ENCODE data around the gene MAGI1. TPM values are rescaled to one million over a fixed set of nuclear protein-coding genes. Genes with fewer than 3 reads are reported as not detected.

Gene MAGI1
- polyA plus RNA-seq, 3 donors, result not detected

DNA sequence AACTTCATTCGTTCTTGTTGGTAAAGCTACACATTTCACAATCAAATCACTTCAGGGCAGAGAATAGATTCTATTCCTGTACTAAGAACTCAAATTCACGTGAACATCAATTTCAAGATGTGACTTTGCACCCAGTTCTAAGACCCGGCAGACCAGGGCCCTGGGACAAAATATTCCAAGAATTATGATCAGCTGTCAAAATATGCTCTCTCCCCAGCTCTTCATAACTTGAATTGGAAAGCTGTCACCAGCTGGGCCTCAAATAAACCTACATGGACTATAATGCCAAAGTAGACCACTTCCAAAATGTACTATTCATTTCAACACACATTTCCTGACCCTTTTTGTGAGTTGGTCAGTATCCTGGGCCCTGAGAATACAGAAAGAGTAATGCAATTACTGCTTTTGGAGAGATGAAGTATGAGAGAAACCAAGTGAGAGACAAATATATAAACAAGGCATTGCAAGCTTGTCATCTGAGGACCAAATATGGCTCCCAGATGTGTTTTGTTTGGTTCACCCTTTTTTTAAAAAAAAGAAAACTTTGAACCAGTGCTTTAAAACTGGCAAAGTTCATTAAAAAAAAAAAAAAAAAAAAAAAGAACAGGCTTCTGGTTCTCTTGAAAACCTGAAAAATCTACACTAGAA is 14.9 kb downstream of the MAGI1 start:
- no peaks in the 10 kb centered on the region for H3K4me1 Mint-ChIP-seq
- H3K79me2 ChIP-seq (ENCODE audit: insufficient read depth, low read length), result no peaks in the 10 kb centered on the region

DNA sequence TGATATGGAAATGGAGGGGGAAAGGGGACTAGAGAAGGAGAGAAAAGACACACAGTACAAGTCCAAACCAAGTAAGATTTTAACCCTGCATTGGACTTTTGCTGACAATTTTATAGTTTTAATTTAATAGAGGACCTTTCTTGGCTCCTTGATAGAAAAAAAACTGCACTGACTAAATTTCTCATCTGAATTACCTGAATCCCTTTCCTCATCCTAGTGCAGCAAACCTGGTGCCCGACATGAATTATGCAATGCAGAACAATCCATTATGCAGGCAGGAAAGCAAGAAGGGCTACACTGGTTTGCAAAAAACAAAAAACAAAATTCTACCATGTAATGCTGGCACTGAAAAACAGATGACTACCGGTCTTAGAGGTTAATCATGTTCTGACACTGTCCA is 15.5 kb downstream of the MAGI1 start:
- Histone ChIP-seq H3K79me2 (ENCODE audit: insufficient read depth, low read length) (no peaks in the 10 kb centered on the region), H3K9me3 (replicated peaks in 1 of 2; ENCODE audit: control insufficient read depth in 1 of 2, insufficient read depth in 1 of 2, low read length in 2 of 2) (no peaks in the 10 kb centered on the region), H2AFZ (ENCODE audit: insufficient read depth, low read depth, low read length, poor library complexity, severe bottlenecking) (no peak overlapping the region), H4K20me1 (ENCODE audit: insufficient read depth, low read length) (no peaks in the 10 kb centered on the region), H3K27me3 (ENCODE audit: control insufficient read depth in 2 of 2, insufficient read depth in 2 of 2, low read length in 2 of 2) (no peaks in the 10 kb centered on the region), H3K36me3 (replicated peaks in 1 of 2; ENCODE audit: control insufficient read depth in 1 of 2, insufficient read depth in 2 of 2, low read length in 2 of 2) (no peaks in the 10 kb centered on the region), H3K4me1 (ENCODE audit: control insufficient read depth in 1 of 2, insufficient read depth in 2 of 2, low read length in 2 of 2) (no peaks in the 10 kb centered on the region), H3K27ac (ENCODE audit: low read depth in 1 of 2, low read length in 2 of 2) (no peak overlapping the region), H3K4me2 (replicated peaks; ENCODE audit: extremely low read depth, low read length, poor library complexity, severe bottlenecking) (no peak overlapping the region), H3K4me3 (replicated peaks in 1 of 3; ENCODE audit: low read depth in 2 of 3, low read length in 3 of 3) (no peak overlapping the region), H3K9ac (ENCODE audit: insufficient read depth, low read length, poor library complexity, severe bottlenecking) (no peak overlapping the region)
- TF ChIP-seq, protein P1, sequence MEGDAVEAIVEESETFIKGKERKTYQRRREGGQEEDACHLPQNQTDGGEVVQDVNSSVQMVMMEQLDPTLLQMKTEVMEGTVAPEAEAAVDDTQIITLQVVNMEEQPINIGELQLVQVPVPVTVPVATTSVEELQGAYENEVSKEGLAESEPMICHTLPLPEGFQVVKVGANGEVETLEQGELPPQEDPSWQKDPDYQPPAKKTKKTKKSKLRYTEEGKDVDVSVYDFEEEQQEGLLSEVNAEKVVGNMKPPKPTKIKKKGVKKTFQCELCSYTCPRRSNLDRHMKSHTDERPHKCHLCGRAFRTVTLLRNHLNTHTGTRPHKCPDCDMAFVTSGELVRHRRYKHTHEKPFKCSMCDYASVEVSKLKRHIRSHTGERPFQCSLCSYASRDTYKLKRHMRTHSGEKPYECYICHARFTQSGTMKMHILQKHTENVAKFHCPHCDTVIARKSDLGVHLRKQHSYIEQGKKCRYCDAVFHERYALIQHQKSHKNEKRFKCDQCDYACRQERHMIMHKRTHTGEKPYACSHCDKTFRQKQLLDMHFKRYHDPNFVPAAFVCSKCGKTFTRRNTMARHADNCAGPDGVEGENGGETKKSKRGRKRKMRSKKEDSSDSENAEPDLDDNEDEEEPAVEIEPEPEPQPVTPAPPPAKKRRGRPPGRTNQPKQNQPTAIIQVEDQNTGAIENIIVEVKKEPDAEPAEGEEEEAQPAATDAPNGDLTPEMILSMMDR (IDR thresholded peaks at IDR 0.05), result no peak
- H3K4me3 Mint-ChIP-seq, result no peak overlapping the region
- no peak for DNase-seq
- H3K9me3 Mint-ChIP-seq, result peaks cover 0 to 2% (median 0%) of the 10 kb centered on the region in 7 donors
- peaks cover 0 to 3% (median 0%) of the 10 kb centered on the region in 3 donors for H3K27me3 Mint-ChIP-seq (ENCODE audit: low read depth in 3 of 3)
- H3K4me1 Mint-ChIP-seq, result no peaks in the 10 kb centered on the region
- H3K36me3 Mint-ChIP-seq, result no peaks in the 10 kb centered on the region
- WGBS (ENCODE audit: insufficient coverage), result no CpG with 5 or more reads among the region's 2 CpGs
- intact Hi-C loops (cut with micrococcal nuclease), result no loop called here
- no peak overlapping the region for H3K27ac Mint-ChIP-seq

More for the DNA sequence above, 14.9 kb downstream of the MAGI1 start:
- intact Hi-C loops (cut with micrococcal nuclease), result no loop called here
- H3K4me3 Mint-ChIP-seq, result no peak overlapping the region
- no peak overlapping the region for H3K27ac ChIP-seq (ENCODE audit: low read depth in 1 of 2, low read length in 2 of 2)
- no peaks in the 10 kb centered on the region for H3K4me1 ChIP-seq (ENCODE audit: control insufficient read depth in 1 of 2, insufficient read depth in 2 of 2, low read length in 2 of 2)
- H2AFZ ChIP-seq (ENCODE audit: insufficient read depth, low read depth, low read length, poor library complexity, severe bottlenecking), result no peak overlapping the region
- no peak overlapping the region for H3K4me3 ChIP-seq (replicated peaks in 1 of 3; ENCODE audit: low read depth in 2 of 3, low read length in 3 of 3)
- WGBS (ENCODE audit: insufficient coverage), result 84% methylated on average over 3 of the region's 3 CpGs
- H3K4me2 ChIP-seq (replicated peaks; ENCODE audit: extremely low read depth, low read length, poor library complexity, severe bottlenecking), result no peak overlapping the region
- no peak overlapping the region for H3K9ac ChIP-seq (ENCODE audit: insufficient read depth, low read length, poor library complexity, severe bottlenecking)
- no peaks in the 10 kb centered on the region for H3K36me3 ChIP-seq (replicated peaks in 1 of 2; ENCODE audit: control insufficient read depth in 1 of 2, insufficient read depth in 2 of 2, low read length in 2 of 2)
- H3K9me3 Mint-ChIP-seq, result peaks cover 0 to 2% (median 0%) of the 10 kb centered on the region in 7 donors
- no peaks in the 10 kb centered on the region for H4K20me1 ChIP-seq (ENCODE audit: insufficient read depth, low read length)
- peaks cover 0 to 3% (median 0%) of the 10 kb centered on the region in 3 donors for H3K27me3 Mint-ChIP-seq (ENCODE audit: low read depth in 3 of 3)
- no peak for DNase-seq
- TF ChIP-seq, protein P1 (IDR thresholded peaks at IDR 0.05), result no peak
- no peaks in the 10 kb centered on the region for H3K9me3 ChIP-seq (replicated peaks in 1 of 2; ENCODE audit: control insufficient read depth in 1 of 2, insufficient read depth in 1 of 2, low read length in 2 of 2)
- H3K27ac Mint-ChIP-seq, result no peak overlapping the region
- no peaks in the 10 kb centered on the region for H3K27me3 ChIP-seq (ENCODE audit: control insufficient read depth in 2 of 2, insufficient read depth in 2 of 2, low read length in 2 of 2)
- H3K36me3 Mint-ChIP-seq, result no peaks in the 10 kb centered on the region

Measured in CD14-positive monocyte (primary cell).